HepG2 (cell line): Measurements from ENCODE around the gene DDI2. TPM values are rescaled to one million over a fixed set of nuclear protein-coding genes. Genes with fewer than 3 reads are reported as not detected.

Experiments
- DR1 ChIP-seq: sonication (generic); formaldehyde crosslinking; IDR thresholded peaks from 2 replicates; pipeline ENCODE4 v1.8.0; 2021; ENCODE audit warnings: mild to moderate bottlenecking, missing genetic modification reagents, inconsistent platforms
- HMGA1 ChIP-seq: sonication (generic); formaldehyde crosslinking; conservative IDR thresholded peaks from 2 replicates; pipeline ENCODE4 v1.4.0; 2020; ENCODE audit warnings: missing genetic modification reagents
- NFKB2 ChIP-seq: sonication (generic); formaldehyde crosslinking; IDR thresholded peaks from 2 replicates; pipeline ENCODE4 v1.4.0; 2020; ENCODE audit warnings: missing genetic modification reagents, borderline replicate concordance
- RXRB ChIP-seq: IDR thresholded peaks from 2 replicates; pipeline ENCODE4 v1.6.1; 2016; ENCODE audit warnings: borderline replicate concordance, missing genetic modification reagents, missing compliant biosample characterization
- SP5 ChIP-seq: IDR thresholded peaks from 2 replicates; pipeline ENCODE4 v1.6.1; 2016; ENCODE audit warnings: low read depth, borderline replicate concordance
- YEATS4 ChIP-seq: sonication (generic); formaldehyde crosslinking; IDR thresholded peaks from 2 replicates; pipeline ENCODE4 v1.4.0; 2020; ENCODE audit warnings: missing genetic modification reagents, borderline replicate concordance
- ZNF232 ChIP-seq: sonication (generic); formaldehyde crosslinking; IDR thresholded peaks from 2 replicates; pipeline ENCODE4 v1.4.0; 2020; ENCODE audit warnings: missing genetic modification reagents, borderline replicate concordance
- ZNF282 ChIP-seq: fragments of 450-650 bp; IDR thresholded peaks from 2 replicates; pipeline ENCODE4 v1.6.1; 2018; ENCODE audit not compliant: partially characterized antibody
- ZNF572 ChIP-seq: sonication (generic); formaldehyde crosslinking; IDR thresholded peaks from 2 replicates; pipeline ENCODE4 v1.5.1; 2020; ENCODE audit warnings: mild to moderate bottlenecking, missing genetic modification reagents
- ZNF607 ChIP-seq: sonication (generic); formaldehyde crosslinking; IDR thresholded peaks from 2 replicates; pipeline ENCODE4 v1.5.1; 2020; ENCODE audit warnings: missing genetic modification reagents, mild to moderate bottlenecking, borderline replicate concordance
- polyA plus RNA-seq, 8 experiments: library from polyadenylated mRNA; depleted of rRNA in 3 of 8; stranded (reverse) in 7 of 8; unstranded in 1 of 8; fragments of >200 nt; fragmentation: Illumina TruSeq in 4 of 8; extraction: Trizol in 4 of 8; gene quantifications; 2 replicates each; pipeline versions ENCODE4 v1.2.1 to v1.2.3, GENCODE V29; 2011 to 2016; ENCODE audit warnings: low read depth in 4 of 8, missing spikeins in 1 of 8, mixed read lengths in 1 of 8; ENCODE audit not compliant: insufficient read depth in 1 of 8
- total RNA-seq, 5 experiments: library from RNA; depleted of rRNA; stranded (reverse); fragments of >200 nt; fragmentation: Illumina TruSeq; extraction: Trizol; gene quantifications; 2 replicates each; pipeline ENCODE4 v1.2.3, GENCODE V29; 2016; ENCODE audit warnings: low read depth in 1 of 5
- TF ChIP-seq, protein P1 (sequence below): sonication (generic); formaldehyde crosslinking; IDR thresholded peaks from 2 replicates; pipeline ENCODE4 v1.4.0; 2020; ENCODE audit warnings: missing genetic modification reagents
- TF ChIP-seq, protein P2 (sequence below): sonication (generic); formaldehyde crosslinking; IDR thresholded peaks from 2 replicates; pipeline ENCODE4 v1.9.0; 2021; ENCODE audit warnings: missing genetic modification reagents, borderline replicate concordance
- TF ChIP-seq, protein P3 (sequence below): sonication (generic); formaldehyde crosslinking; IDR thresholded peaks from 2 replicates; pipeline ENCODE4 v1.4.0; 2020; ENCODE audit warnings: missing genetic modification reagents
- TF ChIP-seq, protein P4 (sequence below): sonication (generic); formaldehyde crosslinking; IDR thresholded peaks from 2 replicates; pipeline ENCODE4 v1.4.0; 2020; ENCODE audit warnings: mild to moderate bottlenecking, missing genetic modification reagents
- TF ChIP-seq, protein P5 (sequence below): sonication (generic); formaldehyde crosslinking; IDR thresholded peaks from 2 replicates; pipeline ENCODE4 v1.8.1; 2023; ENCODE audit warnings: missing genetic modification reagents, mild to moderate bottlenecking, borderline replicate concordance
- TF ChIP-seq, protein P6 (sequence below): sonication (generic); formaldehyde crosslinking; IDR thresholded peaks from 2 replicates; pipeline ENCODE4 v1.4.0; 2020; ENCODE audit warnings: mild to moderate bottlenecking, low read depth, missing genetic modification reagents

Gene DDI2
- total and polyA plus RNA-seq, 2 of the 13 experiments (the other 11 are each of a cell fraction or from before 2014, with no cell fraction given): 8.5 to 25.7 TPM

DNA sequence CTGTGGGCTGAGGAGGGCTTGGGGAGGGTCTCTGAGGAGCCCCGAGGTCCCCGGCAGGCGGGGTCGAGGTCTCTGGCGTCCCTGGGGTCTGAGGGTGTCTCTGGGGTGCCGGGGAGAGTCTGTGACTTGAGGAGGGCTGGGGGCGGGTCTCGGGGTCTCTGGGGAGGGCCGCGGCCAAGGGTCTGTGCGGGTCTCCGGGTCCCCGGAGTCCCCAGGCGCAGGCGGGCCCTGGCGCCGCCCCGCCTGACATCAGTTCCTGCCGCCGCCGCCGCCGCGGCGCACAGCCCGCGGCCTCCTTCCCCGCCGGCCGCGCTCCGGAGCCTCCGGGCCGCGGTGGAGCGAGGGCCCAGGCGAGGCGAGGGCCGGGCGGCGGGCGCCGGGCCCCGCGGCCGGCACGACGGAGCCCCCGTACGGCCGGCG, 66.8 kb downstream of the DDI2 start, which contains the start of gene PLEKHM2 (continued):
- TF ChIP-seq ZNF232: no peak
- TF ChIP-seq SP5 (CRISPR knock-in tag): no peak
- TF ChIP-seq NFKB2 (CRISPR knock-in tag): no peak
- TF ChIP-seq YEATS4 (CRISPR knock-in tag): peak; percentile 46; the same call in 1 of the 2 replicates
- TF ChIP-seq, protein P1, sequence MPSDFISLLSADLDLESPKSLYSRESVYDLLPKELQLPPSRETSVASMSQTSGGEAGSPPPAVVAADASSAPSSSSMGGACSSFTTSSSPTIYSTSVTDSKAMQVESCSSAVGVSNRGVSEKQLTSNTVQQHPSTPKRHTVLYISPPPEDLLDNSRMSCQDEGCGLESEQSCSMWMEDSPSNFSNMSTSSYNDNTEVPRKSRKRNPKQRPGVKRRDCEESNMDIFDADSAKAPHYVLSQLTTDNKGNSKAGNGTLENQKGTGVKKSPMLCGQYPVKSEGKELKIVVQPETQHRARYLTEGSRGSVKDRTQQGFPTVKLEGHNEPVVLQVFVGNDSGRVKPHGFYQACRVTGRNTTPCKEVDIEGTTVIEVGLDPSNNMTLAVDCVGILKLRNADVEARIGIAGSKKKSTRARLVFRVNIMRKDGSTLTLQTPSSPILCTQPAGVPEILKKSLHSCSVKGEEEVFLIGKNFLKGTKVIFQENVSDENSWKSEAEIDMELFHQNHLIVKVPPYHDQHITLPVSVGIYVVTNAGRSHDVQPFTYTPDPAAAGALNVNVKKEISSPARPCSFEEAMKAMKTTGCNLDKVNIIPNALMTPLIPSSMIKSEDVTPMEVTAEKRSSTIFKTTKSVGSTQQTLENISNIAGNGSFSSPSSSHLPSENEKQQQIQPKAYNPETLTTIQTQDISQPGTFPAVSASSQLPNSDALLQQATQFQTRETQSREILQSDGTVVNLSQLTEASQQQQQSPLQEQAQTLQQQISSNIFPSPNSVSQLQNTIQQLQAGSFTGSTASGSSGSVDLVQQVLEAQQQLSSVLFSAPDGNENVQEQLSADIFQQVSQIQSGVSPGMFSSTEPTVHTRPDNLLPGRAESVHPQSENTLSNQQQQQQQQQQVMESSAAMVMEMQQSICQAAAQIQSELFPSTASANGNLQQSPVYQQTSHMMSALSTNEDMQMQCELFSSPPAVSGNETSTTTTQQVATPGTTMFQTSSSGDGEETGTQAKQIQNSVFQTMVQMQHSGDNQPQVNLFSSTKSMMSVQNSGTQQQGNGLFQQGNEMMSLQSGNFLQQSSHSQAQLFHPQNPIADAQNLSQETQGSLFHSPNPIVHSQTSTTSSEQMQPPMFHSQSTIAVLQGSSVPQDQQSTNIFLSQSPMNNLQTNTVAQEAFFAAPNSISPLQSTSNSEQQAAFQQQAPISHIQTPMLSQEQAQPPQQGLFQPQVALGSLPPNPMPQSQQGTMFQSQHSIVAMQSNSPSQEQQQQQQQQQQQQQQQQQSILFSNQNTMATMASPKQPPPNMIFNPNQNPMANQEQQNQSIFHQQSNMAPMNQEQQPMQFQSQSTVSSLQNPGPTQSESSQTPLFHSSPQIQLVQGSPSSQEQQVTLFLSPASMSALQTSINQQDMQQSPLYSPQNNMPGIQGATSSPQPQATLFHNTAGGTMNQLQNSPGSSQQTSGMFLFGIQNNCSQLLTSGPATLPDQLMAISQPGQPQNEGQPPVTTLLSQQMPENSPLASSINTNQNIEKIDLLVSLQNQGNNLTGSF (CRISPR knock-in tag): no peak
- TF ChIP-seq ZNF282: no peak
- TF ChIP-seq, protein P2, sequence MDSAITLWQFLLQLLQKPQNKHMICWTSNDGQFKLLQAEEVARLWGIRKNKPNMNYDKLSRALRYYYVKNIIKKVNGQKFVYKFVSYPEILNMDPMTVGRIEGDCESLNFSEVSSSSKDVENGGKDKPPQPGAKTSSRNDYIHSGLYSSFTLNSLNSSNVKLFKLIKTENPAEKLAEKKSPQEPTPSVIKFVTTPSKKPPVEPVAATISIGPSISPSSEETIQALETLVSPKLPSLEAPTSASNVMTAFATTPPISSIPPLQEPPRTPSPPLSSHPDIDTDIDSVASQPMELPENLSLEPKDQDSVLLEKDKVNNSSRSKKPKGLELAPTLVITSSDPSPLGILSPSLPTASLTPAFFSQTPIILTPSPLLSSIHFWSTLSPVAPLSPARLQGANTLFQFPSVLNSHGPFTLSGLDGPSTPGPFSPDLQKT (CRISPR knock-in tag): no peak
- no peak for TF ChIP-seq RXRB (CRISPR knock-in tag)
- TF ChIP-seq, protein P3, sequence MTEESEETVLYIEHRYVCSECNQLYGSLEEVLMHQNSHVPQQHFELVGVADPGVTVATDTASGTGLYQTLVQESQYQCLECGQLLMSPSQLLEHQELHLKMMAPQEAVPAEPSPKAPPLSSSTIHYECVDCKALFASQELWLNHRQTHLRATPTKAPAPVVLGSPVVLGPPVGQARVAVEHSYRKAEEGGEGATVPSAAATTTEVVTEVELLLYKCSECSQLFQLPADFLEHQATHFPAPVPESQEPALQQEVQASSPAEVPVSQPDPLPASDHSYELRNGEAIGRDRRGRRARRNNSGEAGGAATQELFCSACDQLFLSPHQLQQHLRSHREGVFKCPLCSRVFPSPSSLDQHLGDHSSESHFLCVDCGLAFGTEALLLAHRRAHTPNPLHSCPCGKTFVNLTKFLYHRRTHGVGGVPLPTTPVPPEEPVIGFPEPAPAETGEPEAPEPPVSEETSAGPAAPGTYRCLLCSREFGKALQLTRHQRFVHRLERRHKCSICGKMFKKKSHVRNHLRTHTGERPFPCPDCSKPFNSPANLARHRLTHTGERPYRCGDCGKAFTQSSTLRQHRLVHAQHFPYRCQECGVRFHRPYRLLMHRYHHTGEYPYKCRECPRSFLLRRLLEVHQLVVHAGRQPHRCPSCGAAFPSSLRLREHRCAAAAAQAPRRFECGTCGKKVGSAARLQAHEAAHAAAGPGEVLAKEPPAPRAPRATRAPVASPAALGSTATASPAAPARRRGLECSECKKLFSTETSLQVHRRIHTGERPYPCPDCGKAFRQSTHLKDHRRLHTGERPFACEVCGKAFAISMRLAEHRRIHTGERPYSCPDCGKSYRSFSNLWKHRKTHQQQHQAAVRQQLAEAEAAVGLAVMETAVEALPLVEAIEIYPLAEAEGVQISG (CRISPR knock-in tag): peak; percentile 56; the same call in 1 of the 2 replicates
- no peak for TF ChIP-seq DR1 (CRISPR knock-in tag)
- TF ChIP-seq, protein P4, sequence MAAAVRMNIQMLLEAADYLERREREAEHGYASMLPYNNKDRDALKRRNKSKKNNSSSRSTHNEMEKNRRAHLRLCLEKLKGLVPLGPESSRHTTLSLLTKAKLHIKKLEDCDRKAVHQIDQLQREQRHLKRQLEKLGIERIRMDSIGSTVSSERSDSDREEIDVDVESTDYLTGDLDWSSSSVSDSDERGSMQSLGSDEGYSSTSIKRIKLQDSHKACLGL: no peak
- no peak for TF ChIP-seq ZNF572 (CRISPR knock-in tag)
- TF ChIP-seq, protein P5, sequence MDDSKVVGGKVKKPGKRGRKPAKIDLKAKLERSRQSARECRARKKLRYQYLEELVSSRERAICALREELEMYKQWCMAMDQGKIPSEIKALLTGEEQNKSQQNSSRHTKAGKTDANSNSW (CRISPR knock-in tag): no peak
- TF ChIP-seq ZNF607 (CRISPR knock-in tag): no peak
- TF ChIP-seq HMGA1 (CRISPR knock-in tag): no peak
- TF ChIP-seq, protein P6, sequence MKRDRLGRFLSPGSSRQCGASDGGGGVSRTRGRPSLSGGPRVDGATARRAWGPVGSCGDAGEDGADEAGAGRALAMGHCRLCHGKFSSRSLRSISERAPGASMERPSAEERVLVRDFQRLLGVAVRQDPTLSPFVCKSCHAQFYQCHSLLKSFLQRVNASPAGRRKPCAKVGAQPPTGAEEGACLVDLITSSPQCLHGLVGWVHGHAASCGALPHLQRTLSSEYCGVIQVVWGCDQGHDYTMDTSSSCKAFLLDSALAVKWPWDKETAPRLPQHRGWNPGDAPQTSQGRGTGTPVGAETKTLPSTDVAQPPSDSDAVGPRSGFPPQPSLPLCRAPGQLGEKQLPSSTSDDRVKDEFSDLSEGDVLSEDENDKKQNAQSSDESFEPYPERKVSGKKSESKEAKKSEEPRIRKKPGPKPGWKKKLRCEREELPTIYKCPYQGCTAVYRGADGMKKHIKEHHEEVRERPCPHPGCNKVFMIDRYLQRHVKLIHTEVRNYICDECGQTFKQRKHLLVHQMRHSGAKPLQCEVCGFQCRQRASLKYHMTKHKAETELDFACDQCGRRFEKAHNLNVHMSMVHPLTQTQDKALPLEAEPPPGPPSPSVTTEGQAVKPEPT (CRISPR knock-in tag): no peak
